ENCODE data around the gene CFAP53.
"Not testable (repeated sequence)": the region's sequence is repeated elsewhere in the genome, so short reads cannot be mapped to it uniquely, and the experiment has no call there.

Gene CFAP53

GRCh38 chr18:50262977-50263376 is 3.3 kb downstream of the CFAP53 start:
- Histone ChIP-seq H3K4me3 (ENCODE audit: low read length) (no peak overlapping the region), H3K27me3 (ENCODE audit: control insufficient read depth, insufficient read depth, low read length) (no peaks in the 10 kb centered on the region), H3K27ac (ENCODE audit: low read length) (no peak overlapping the region), H3K4me1 (ENCODE audit: control insufficient read depth, insufficient read depth, low read length) (no peaks in the 10 kb centered on the region), H3K9me3 (ENCODE audit: control insufficient read depth, insufficient read depth, low read length) (no peaks in the 10 kb centered on the region), H3K36me3 (ENCODE audit: control insufficient read depth, insufficient read depth, low read length) (no peaks in the 10 kb centered on the region)
- no peak for DNase-seq (ENCODE audit: low read depth, low spot score)

DNA sequence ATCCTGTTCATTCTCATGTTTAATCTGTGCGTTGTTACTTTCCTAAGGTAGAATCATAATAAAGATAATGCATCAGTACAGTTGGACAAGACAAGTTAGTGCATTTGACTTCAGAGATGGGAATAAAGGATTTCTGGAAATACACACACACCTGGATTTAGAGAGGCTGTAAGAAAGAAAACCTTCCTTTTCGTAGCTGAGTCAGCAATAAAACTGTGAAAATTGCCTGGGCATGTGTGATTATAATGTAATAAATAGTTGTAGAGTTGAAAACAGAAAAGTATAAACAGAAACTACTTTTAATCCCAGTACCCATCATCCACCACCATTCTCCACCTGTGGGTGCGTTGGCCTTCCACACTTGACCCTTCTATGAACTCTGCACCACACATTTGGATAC is 15.4 kb downstream of the CFAP53 start:
- whole genome bisulfite sequencing (ENCODE audit: insufficient coverage, insufficient read length), result no CpG with 5 or more reads among the region's 3 CpGs
- no peak for DNase-seq (ENCODE audit: low read depth, low spot score)
- Histone ChIP-seq H3K27me3 (ENCODE audit: control insufficient read depth, insufficient read depth, low read length) (no peaks in the 10 kb centered on the region), H3K36me3 (ENCODE audit: control insufficient read depth, insufficient read depth, low read length) (no peaks in the 10 kb centered on the region), H3K9me3 (ENCODE audit: control insufficient read depth, insufficient read depth, low read length) (no peaks in the 10 kb centered on the region), H3K4me3 (ENCODE audit: low read length) (no peak overlapping the region), H3K4me1 (ENCODE audit: control insufficient read depth, insufficient read depth, low read length) (peaks cover 2% of the 10 kb centered on the region), H3K27ac (ENCODE audit: low read length) (no peak overlapping the region)

- peaks cover 2% of the 10 kb centered on the region for H3K4me1 ChIP-seq (ENCODE audit: control insufficient read depth, insufficient read depth, low read length)
- no peaks in the 10 kb centered on the region for H3K27me3 ChIP-seq (ENCODE audit: control insufficient read depth, insufficient read depth, low read length)
- no peaks in the 10 kb centered on the region for H3K9me3 ChIP-seq (ENCODE audit: control insufficient read depth, insufficient read depth, low read length)
- no peaks in the 10 kb centered on the region for H3K36me3 ChIP-seq (ENCODE audit: control insufficient read depth, insufficient read depth, low read length)
- no peak overlapping the region for H3K27ac ChIP-seq (ENCODE audit: low read length)
- H3K4me3 ChIP-seq (ENCODE audit: low read length), result no peak overlapping the region
- no peak for DNase-seq (ENCODE audit: low read depth, low spot score)
These were observed 16.7 kb downstream of the CFAP53 start for GRCh38 chr18:50249576-50249975.

- no peak for DNase-seq (ENCODE audit: low read depth, low spot score)
- Histone ChIP-seq H3K4me1 (ENCODE audit: control insufficient read depth, insufficient read depth, low read length) (peaks cover 2% of the 10 kb centered on the region), H3K27ac (ENCODE audit: low read length) (no peak overlapping the region), H3K36me3 (ENCODE audit: control insufficient read depth, insufficient read depth, low read length) (no peaks in the 10 kb centered on the region), H3K27me3 (ENCODE audit: control insufficient read depth, insufficient read depth, low read length) (no peaks in the 10 kb centered on the region), H3K4me3 (ENCODE audit: low read length) (no peak overlapping the region), H3K9me3 (ENCODE audit: control insufficient read depth, insufficient read depth, low read length) (no peaks in the 10 kb centered on the region)
These were observed 18.7 kb downstream of the CFAP53 start for GRCh38 chr18:50247561-50247960.

DNA sequence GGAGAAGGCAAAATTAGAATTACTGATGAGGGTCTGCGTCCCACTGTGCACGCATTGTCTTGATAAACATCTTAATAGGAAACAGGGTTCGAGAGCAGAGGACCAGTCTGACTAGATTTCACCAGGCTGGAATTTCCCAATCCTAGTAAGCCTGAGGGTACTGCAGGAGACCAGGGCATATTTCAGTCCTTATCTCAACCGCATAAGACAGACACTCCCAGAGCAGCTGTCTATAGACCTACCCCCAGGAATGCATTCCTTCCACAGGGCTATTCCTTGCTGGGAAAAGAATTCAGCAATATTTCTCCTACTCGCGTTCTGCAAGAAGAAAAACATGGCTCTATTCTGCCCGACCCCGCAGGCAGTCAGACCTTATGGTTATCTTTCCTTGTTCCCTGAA is 24.5 kb downstream of the CFAP53 start:
- H3K4me3 ChIP-seq (ENCODE audit: low read length); H3K9me3 ChIP-seq (ENCODE audit: control insufficient read depth, insufficient read depth, low read length); H3K27me3 ChIP-seq (ENCODE audit: control insufficient read depth, insufficient read depth, low read length); H3K27ac ChIP-seq (ENCODE audit: low read length); H3K36me3 ChIP-seq (ENCODE audit: control insufficient read depth, insufficient read depth, low read length); H3K4me1 ChIP-seq (ENCODE audit: control insufficient read depth, insufficient read depth, low read length); DNase-seq (ENCODE audit: low read depth, low spot score): not testable (repeated sequence)
- no CpG with 5 or more reads among the region's 8 CpGs for WGBS (ENCODE audit: insufficient coverage, insufficient read length)

DNA sequence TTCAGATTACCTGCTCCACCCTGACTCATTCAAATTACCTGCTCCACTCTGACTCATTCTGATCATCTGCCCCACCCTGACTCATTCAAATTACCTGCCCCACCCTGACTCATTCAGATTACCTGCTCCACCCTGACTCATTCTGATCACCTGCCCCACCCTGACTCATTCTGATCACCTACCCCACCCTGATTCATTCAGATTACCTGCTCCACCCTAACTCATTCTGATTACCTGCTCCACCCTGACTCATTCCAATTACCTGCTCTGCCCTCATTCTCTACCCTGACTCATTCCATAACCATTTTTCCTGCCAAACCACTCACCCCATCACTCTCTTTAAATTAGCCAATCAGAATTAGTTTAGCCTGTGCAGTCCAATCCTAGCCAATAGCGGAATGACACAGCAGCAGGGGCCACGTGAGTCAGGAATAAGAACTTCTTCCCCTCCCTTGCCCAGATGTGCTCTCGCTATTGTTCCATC is 26.2 kb downstream of the CFAP53 start:
- Histone ChIP-seq H3K27me3 (ENCODE audit: control insufficient read depth, insufficient read depth, low read length) (no peaks in the 10 kb centered on the region), H3K4me1 (ENCODE audit: control insufficient read depth, insufficient read depth, low read length) (no peaks in the 10 kb centered on the region), H3K9me3 (ENCODE audit: control insufficient read depth, insufficient read depth, low read length) (no peaks in the 10 kb centered on the region), H3K36me3 (ENCODE audit: control insufficient read depth, insufficient read depth, low read length) (no peaks in the 10 kb centered on the region), H3K27ac (ENCODE audit: low read length) (no peak overlapping the region), H3K4me3 (ENCODE audit: low read length) (no peak overlapping the region)
- WGBS (ENCODE audit: insufficient coverage, insufficient read length), result no CpG with 5 or more reads among the region's 3 CpGs
- no peak for DNase-seq (ENCODE audit: low read depth, low spot score)

DNA sequence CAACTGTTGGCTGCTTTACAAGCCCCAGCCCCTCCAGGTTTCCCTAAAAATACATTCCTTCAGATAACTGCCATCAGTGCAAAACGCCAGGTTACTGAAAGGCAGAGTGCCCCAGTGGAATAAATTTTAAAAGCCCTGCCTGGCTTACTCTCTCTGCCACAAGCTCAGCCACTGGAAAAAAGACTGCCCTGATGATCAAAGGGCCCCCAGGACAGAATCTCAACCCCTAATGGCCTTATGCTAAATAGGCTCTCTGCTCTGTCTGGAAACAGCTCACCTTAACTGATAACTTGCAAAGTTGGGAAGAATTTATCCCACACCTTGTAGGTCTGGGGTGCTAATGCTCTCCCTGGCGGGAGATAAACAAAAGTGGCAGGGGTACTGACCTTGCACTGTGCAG is 33.9 kb downstream of the CFAP53 start:
- no peaks in the 10 kb centered on the region for H3K9me3 ChIP-seq (ENCODE audit: control insufficient read depth, insufficient read depth, low read length)
- H3K4me3 ChIP-seq (ENCODE audit: low read length), result no peak overlapping the region
- no peak for DNase-seq (ENCODE audit: low read depth, low spot score)
- no CpG with 5 or more reads among the region's 2 CpGs for WGBS (ENCODE audit: insufficient coverage, insufficient read length)
- no peaks in the 10 kb centered on the region for H3K27me3 ChIP-seq (ENCODE audit: control insufficient read depth, insufficient read depth, low read length)
- H3K4me1 ChIP-seq (ENCODE audit: control insufficient read depth, insufficient read depth, low read length), result 0 out of 2 replicates have a peak, but pooled peaks cover 1% of the 10 kb centered on the region
- H3K36me3 ChIP-seq (ENCODE audit: control insufficient read depth, insufficient read depth, low read length), result no peaks in the 10 kb centered on the region
- H3K27ac ChIP-seq (ENCODE audit: low read length), result no peak overlapping the region

DNA sequence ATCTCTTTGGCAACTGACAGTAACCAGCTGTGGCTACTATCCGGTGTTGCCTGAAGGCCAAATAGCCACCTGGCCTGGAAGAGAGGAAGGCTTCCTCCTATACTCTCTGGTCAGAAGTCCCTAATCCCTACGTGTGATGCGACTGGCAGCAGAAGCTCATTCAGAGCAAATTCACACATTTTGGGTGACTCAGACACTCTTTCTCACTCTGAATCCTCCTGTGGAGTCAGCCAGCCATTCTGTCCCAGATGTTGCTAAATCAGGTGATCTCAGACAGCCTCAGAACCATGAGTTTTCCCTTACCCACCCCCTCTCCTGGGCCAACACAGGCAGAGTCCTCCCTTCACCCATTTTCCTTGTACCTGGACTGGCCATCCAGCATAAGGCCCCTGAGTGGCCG is 34.7 kb downstream of the CFAP53 start:
- Histone ChIP-seq H3K4me1 (ENCODE audit: control insufficient read depth, insufficient read depth, low read length) (0 out of 2 replicates have a peak, but pooled peaks cover 1% of the 10 kb centered on the region), H3K27ac (ENCODE audit: low read length) (no peak overlapping the region), H3K4me3 (ENCODE audit: low read length) (no peak overlapping the region), H3K9me3 (ENCODE audit: control insufficient read depth, insufficient read depth, low read length) (no peaks in the 10 kb centered on the region), H3K36me3 (ENCODE audit: control insufficient read depth, insufficient read depth, low read length) (no peaks in the 10 kb centered on the region), H3K27me3 (ENCODE audit: control insufficient read depth, insufficient read depth, low read length) (no peaks in the 10 kb centered on the region)
- WGBS (ENCODE audit: insufficient coverage, insufficient read length), result no CpG with 5 or more reads among the region's 4 CpGs
- no peak for DNase-seq (ENCODE audit: low read depth, low spot score)

DNA sequence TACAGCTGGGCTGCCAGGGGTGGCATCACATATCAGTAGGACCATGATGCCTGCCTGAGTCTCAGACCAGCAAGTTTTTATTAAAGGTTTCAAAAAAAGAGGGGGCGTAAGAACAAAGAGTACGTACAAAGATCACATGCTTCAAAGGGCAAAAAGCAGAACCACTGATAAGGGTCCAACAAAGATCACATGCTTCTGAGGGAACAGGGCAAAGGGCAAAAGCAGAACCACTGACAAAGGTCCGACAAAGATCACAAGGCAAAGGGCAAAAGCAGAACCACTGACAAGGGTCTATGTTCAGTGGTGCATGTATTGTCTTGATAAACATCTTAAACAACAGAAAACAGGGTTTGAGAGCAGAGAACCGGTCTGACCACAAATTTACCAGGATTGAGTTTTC is 46.0 kb downstream of the CFAP53 start:
- not testable (repeated sequence) for H3K4me1 ChIP-seq (ENCODE audit: control insufficient read depth, insufficient read depth, low read length); DNase-seq (ENCODE audit: low read depth, low spot score); H3K27ac ChIP-seq (ENCODE audit: low read length); H3K27me3 ChIP-seq (ENCODE audit: control insufficient read depth, insufficient read depth, low read length); H3K9me3 ChIP-seq (ENCODE audit: control insufficient read depth, insufficient read depth, low read length); H3K36me3 ChIP-seq (ENCODE audit: control insufficient read depth, insufficient read depth, low read length); H3K4me3 ChIP-seq (ENCODE audit: low read length)
- no CpG with 5 or more reads among the region's 4 CpGs for WGBS (ENCODE audit: insufficient coverage, insufficient read length)

DNA sequence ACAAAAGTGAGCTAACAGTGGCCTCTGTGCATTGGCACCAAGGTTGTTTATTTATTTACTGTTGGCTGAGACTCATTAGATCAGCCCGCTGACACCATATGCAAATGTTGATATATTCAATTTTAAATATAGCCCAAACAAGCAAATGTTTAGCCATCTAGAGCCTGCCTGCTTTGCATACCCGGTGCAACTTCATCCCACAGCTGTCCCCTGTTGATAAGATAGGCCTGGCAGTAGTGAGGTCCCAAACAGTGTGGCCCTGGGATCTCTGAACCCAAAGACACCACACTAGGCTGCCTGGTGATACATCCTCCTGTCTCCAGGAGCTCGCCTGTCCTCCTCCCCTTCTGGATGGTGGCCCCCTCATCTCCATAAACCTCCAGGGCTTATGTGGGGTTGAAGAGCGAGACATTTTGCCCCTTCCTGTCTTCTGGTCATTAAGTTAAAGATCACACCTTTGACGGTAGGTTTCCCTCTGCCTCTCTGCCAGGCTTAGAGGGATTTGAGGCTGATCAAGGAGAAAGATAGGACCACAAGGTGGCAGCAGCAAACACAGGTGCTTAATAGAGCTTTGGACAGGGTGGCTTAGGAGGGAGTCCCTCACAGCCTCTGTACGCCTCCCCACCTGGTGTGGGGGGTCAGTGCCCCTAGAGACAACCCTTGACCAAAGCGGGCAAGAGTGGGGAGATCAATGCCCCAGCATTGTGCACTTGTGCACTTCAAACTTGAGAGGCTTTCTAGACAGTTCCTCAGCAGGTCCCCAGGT is 47.7 kb downstream of the CFAP53 start:
- Histone ChIP-seq H3K27ac (ENCODE audit: low read length) (no peak overlapping the region), H3K4me1 (ENCODE audit: control insufficient read depth, insufficient read depth, low read length) (no peaks in the 10 kb centered on the region), H3K9me3 (ENCODE audit: control insufficient read depth, insufficient read depth, low read length) (no peaks in the 10 kb centered on the region), H3K36me3 (ENCODE audit: control insufficient read depth, insufficient read depth, low read length) (no peaks in the 10 kb centered on the region), H3K4me3 (ENCODE audit: low read length) (no peak overlapping the region), H3K27me3 (ENCODE audit: control insufficient read depth, insufficient read depth, low read length) (no peaks in the 10 kb centered on the region)
- DNase-seq (ENCODE audit: low read depth, low spot score), result no peak
- no CpG with 5 or more reads among the region's 7 CpGs for WGBS (ENCODE audit: insufficient coverage, insufficient read length)

DNA sequence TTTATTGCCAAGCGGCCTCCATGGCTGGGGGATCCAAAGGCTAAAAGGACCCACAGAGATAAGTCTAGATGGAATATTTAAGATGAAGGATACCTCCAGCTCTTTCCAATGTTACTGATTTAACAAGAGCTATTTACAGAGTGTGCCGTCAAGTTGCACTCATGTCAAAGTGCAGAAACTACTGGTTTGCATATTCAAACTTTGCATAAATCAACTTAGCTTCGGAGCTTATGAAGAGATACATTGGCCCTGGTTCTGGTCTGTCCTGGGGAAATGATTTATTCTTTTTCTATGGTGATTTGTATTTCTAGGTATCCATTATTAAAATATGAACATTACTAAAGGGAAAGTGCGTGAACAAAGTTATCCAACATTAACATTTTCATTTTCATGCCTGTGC is 57.0 kb downstream of the CFAP53 start:
- Histone ChIP-seq H3K27me3 (ENCODE audit: control insufficient read depth, insufficient read depth, low read length) (peaks cover 1% of the 10 kb centered on the region; the same call in 1 of the 2 replicates), H3K36me3 (ENCODE audit: control insufficient read depth, insufficient read depth, low read length) (no peaks in the 10 kb centered on the region), H3K27ac (ENCODE audit: low read length) (no peak overlapping the region), H3K9me3 (ENCODE audit: control insufficient read depth, insufficient read depth, low read length) (no peaks in the 10 kb centered on the region), H3K4me1 (ENCODE audit: control insufficient read depth, insufficient read depth, low read length) (no peaks in the 10 kb centered on the region), H3K4me3 (ENCODE audit: low read length) (no peak overlapping the region)
- no CpG with 5 or more reads among the region's 4 CpGs for WGBS (ENCODE audit: insufficient coverage, insufficient read length)
- no peak for DNase-seq (ENCODE audit: low read depth, low spot score)

Data from iPS DF 6.9 (cell line).